ENCODE data around the gene CDH4.

CDH4 gene

GRCh38 chr20:61900011-61900944, 648.2 kb downstream of the CDH4 start:
- DNase-seq: no peak

DNA sequence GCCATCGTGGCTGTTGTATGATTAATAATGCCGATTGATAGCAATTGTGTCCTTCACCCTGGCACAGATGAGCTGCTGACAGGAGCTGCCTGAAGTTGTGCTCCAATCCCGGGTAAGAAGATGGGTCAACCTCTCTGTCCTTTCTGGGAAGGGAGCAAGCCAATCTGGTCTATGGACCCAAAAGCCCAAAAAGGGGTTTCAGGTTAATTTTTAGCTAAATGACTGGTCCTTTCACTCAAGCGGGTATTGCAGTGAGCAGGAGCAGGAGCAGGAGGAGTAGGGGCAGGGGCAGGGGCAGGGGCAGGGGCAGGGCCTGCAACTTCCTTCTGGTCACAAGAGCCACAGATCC, 648.9 kb downstream of the CDH4 start:
- no peak for DNase-seq

DNA sequence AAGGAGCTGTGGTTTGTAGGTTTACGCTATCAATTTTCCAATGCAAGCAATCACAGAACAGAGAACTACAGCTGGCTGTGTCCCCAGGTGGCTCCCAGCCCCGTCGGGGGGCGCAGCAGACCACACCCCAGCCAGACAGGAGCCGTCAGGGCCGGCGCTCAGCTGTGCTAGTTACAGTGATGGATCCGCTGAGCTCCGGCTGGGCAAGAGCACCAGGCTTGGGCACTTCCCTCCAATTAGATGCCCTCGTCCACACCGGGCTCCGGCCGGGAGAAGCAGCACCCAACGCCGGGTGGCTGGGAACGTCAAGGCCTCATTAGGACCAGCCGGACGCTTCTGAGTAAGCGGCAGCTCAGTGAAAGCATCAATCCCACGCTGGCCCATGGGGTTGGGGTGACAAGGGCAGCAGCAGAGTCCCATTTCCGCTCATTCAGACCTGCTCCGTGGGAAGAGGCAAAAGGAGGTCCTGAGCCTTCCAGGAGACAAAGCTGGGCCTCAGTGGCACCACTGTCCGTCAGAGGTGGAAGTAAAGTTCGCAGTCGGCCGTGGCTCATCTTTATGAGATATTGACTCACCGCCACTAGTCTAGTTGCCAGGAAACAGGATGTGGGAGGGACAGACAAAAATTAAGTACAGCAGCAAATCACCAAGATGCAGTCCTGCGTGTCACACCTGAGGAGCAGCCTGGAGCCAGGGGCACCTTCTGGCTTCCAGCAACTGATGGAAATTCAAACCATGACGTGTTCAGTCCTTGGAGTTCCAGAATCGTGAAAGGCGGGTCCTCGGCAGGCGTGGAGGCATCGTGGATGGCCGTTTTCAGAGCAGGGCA, 649.5 kb downstream of the CDH4 start:
- DNase-seq: no peak

DNA sequence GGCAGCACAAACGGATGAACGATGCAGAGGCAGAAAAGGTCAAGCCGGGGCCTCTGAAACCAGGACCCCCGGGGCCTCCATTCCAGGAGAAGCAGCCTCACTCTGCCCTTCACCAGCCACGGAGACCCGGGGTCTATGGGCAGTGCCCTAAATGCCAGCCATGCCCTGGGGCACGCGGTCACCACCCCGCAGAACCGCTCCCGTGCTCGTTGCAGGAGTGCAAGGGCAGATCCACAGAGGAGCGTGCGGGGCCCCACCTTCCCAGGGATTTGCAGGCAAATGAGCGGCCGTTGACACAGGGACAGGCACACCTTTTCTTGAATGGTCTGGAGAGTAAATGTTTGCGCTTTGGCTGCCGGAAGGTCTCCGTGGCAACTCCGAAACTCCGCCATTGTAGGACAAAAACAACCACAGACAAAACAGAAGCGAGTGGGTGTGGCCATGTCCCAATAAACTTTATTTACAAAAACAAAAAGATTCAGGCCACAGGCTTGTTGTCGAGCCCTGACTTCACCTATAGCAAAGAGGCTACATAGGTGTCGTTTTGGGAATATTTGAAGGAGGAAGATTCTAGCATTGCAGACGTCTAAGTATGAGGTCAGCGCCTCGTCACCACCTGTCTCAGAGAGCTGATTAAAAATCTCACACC, 650.3 kb downstream of the CDH4 start:
- DNase-seq: no peak

DNA sequence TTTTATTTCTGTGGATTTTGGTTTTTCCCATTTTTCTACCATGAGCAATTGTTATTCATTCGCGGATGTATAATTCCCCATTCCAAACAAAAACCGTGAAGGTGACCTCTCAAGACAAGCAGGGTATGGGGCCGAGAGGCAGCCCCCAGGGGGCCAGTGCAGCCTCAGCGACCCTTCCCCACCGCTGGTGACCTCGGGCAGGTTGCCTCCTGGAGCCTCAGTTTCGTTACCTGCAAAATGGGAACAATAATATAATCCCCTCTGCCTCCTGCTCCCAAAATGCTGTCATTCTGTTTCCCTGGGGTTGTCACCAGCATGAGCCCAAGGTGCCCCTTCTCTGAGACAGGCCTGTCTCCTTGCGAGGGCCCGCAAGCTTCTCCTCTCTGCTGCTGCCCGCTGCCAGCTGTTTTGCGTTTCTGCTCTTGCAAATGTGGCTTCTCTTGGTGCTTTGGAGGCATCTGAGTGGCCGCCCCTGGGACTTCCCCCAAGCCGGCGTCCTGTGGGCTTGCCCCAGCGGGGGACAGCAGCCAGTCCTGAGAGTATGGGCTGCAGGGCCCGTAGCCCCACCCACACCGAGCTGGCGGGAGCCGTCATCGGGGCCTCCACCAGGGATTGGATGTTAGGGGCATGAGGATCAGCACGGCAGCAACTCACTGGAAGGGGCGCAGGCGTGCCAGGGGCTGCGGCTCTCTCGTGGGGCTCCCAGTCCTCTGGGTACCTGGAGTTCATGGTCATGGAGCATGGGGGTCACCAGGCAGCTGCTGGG, 651.7 kb downstream of the CDH4 start:
- DNase-seq: no peak

DNA sequence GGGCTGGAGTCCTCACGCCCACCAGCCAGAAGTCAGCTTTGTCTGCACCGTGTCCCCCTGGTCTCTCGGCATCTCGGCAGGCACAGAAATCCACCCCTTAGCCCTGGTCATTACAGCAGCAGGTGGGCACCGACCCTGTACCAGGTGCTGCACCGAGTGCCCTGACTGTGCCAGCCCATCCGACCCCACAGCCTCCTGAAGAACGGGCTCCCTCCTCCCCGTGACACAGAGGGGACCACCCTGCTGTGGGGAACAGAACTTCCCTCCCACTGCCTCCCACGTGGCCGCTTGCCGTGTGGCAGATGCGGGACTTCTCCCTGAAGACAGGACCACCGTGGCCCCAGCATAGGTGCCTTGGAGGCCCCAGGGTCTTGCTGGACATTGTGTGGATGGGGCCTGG, 652.4 kb downstream of the CDH4 start:
- no peak for DNase-seq

DNA sequence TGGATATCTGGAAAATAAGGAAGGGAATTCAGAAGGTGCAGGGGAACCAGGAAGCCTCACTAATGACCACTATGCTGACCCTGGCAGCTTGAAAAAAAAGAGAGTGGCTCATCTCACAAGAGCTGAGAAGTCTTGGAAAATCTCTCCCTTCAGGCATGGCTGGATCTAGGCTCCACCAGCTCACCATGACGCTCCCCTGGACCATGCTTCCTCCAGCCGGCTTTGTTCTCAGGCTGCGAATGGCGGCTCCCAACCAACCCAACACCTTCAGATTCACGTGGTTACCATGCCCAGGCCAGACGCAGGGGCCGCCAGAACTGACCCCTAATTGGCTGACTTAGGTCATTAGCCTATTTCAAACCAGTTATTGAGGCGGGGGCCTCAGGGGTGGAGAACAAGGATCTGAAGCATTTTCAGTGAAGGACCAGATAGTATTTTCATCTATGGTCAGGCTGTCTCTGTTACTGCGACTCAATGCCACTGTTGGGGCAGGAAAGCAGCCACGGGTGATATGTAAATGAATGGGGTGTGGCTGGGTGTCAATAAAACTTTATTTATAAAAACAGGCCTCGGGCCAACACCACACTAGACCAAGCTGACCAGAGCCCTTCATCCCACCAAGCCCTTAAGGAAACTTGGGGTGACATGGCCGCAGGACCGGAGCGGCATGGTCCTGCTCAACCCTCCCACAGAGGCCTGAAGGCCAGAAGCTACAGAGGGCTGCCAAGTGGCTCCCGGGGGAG, 653.9 kb downstream of the CDH4 start:
- no peak for DNase-seq

DNA sequence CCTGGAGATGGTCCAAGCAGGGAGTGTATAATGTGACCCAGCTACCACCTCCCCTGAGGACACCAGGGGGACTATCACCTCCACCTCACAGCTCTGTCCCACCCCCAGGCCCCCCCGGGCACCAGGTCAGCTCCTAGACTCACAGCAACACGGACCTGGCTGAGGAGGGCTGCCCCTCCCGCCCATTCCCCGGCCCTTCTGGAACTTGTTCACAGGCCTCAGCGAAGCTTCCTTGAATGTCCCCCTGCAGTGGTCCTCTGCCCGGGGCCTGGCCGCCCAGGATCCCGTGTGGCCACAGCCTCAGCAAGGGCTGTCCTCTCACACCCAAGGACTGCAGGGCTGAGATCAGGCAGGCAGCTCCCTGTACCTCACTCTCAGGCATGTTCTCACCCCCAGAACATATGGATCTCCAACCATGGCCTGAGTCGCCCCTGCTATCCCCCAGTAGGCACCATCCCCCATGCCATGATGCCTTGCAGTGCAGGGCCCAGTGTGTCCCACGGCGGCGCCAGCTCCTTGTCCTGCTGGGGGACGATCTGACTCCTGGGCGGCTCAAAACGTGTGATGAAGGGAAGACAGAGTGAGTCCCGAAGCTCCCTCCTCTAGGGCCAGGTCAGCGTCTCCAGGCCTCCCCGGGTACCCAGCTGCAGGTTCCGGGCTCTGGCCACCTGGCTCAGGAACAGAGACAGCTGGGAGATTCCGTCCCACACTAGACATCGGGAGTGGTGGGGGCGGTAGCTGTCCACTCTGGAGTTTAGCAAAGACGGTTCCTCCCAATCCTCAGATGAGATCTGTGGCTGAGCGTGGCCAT, 655.2 kb downstream of the CDH4 start:
- no peak for DNase-seq

DNA sequence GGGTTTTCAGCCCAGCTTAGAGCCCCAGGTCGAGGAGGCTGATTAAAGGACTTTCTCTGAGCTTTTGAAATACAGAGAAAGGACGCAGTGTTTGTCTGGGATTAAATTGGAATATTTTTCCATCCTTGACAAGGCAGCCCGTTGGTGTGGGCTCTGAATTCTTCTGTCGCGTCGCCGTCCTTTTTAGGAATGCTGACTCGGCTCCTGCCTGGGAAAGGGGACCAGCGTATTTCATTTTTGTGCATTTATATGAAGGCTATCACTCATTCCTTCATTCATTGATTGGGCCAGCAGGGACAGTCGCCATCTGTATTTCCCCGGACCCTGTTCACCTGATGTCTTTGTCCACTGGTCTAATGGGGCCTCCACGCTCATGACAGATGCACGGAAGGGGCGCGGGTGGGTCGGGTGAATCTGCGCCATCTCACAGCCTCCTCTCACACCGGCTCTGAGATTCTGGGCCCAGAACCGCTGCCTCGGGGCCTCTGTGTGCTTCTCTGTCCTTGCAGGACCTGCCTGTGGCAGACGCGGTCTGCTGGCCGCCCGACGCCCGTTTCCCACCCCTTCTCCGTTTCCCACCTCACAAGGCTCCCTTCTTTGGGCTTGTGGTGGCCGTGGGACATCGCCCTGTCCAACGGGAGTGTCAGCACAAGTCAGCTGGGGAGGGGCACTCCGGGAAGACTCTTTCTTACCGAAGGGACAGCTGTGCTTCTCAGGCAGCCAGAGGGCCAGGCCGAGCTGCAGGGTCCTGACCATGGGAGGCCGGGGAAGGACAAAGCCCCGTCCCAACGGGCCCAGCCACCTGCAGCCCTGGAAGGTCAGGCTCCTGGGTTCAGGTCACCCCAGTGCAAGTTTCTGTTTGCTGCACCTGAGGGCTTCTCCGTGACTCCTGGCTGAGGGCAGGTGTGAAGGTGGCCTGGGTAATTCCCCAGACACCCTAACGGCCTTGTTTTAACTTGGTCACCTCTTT, 656.3 kb downstream of the CDH4 start:
- DNase-seq: no peak

DNA sequence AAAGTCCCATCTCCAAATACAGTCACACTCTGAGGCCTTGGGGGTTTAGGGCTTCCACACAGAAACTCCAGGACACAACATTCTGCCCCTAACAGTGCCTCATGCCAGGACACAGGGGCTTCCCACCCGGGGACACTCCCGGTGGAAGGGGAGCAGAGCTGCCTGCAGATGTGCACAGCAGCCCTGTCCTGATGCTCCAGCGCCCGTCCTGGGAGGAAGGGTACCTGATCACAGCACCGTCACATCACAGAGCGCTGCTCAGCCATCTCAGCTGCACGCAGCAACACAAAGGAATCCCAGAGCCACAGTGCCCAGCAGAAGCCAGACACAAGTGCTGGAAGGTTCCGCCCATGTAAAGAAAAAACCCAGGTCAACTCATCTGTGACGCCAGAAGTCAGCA, 657.0 kb downstream of the CDH4 start:
- no peak for DNase-seq

- no peak for DNase-seq
These were observed 657.8 kb downstream of the CDH4 start for GRCh38 chr20:61909821-61910220.

- DNase-seq: no peak
These were observed 659.8 kb downstream of the CDH4 start for GRCh38 chr20:61911824-61912223.

DNA sequence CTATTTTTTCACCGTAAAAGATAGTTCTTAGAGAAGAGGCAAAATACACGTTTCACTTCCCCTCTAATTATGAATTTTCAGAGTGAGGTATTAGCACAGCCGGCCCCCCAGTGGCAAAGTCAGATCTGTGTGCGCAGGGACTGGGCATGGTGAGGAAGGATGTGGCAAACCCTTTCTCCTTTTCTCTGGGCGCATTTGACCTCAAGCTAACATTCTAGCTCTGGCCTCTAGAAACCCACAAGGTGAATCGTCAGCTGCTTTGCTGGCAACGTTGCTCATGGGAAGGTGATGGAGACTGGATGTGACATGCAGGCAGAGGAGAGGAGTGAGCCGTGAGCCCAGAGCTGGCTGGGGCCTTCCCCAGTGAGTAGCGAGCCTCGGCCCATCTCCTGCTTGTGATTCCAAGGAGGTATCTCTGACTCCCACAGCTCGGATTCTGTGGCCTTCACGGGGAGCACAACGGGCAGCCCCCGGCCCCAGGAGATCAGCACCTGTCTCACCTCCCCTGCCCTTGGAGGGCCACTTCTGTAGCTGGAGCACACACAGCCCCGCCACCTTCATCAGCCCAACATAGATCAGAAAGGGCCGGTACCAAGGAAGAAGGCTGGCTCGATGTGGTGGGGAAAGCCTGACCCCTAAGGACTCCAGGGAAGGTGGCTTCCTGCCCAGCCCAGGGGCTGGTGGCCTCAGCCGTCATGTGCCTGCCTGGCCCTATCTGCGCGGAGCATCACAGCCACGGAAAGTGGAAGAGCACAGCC, 660.8 kb downstream of the CDH4 start:
- no peak for DNase-seq

DNA sequence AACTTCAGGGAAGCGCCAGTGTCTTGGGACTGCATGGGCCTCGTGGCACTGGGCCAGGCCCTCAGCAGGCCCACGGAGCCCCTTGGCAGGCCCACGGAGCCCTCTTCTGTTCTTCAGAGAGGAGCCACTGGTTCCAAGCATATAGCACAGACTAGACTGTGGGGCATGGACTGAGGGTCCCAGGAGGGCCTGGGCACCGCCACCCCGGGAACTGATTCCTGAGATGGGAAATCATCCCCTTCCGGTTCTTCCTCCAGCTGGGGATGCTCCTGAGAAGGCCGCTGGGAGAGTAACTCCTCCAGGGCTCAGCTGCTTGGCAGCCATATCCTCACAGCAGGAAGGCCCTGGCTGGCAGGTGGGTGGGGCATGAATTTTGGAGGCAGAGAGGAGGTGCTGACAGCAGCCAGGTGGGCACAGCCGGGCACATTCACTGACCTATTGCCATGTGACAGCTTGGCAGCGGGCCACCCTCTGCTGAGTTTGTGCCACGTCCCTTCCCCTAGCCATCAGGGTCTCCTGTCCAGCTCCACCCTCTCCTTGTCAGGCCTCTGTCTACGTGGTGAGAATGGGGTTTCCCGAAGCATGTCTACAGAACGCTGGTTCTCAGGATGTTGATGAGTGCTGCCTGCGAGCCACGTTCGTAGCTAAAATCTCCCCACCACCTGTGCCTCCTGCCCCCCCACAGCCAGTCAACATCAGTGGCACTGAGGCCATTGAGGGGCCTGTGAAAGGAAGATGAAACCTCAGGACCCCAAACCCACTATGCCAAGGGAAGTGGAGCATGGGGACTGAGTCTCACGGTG, 661.6 kb downstream of the CDH4 start:
- DNase-seq: no peak

GRCh38 chr20:61915101-61915500, 663.0 kb downstream of the CDH4 start:
- DNase-seq: no peak

DNA sequence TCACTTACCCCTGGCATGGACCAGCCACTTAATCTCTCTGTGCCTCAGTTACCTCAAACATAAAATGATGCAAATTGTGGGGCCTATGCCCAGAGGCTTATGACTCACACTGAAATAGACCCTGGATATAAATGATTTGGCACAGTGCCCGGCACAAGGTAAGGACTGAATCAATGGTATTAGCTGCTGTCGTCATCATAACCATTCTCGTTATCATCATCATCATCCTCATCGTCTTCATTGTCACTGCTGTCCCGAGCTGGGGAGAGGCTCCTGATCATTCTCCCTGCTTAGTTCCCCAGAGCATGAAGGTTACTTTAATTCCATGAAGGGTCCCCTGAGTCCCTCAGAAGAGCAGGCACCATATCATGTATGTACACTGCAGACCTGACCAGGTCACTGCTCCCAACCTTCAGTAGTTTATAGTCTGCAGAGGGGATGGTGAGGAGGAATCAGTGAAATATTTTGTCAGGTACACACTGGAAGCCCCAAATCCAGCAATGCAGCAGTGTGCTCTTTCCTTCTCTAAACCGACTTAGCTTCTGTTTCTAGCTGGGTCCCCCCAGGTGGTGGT, 664.3 kb downstream of the CDH4 start:
- DNase-seq: no peak

DNA sequence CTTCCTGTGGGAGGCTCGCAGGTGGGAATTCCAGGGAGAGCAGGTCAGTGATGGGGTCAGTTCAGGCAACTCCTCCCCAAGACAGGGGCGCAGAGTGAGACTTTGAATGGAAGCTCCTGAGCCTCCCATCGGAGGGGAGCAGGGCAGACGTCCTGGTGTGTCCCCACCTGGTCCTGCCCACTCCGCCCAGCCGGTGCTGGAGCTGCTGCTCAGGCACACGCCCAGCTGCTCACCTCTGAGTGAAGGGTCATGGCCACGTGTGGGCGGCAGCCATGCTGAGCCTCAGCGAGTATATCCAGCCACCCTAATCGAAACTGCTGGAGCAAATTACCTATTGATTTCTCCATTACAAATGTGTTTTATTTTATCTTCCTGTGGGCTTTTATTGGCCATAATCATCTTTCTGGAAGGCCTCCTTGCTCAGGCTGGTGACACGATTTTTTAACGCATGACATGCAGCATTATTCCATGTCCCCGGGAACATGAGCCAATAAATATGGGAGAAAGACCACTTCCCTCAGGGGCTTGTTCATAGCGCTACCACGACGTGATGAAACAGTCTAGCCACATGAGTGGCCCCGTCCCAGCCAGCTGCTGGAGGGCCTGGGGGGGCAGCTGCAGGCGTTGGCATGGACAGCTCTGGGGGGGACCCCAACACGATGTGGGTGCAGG, 665.5 kb downstream of the CDH4 start:
- DNase-seq: no peak

Measured in fibroblast of skin of right quadriceps (primary cell).